HG02943 (cell line): ENCODE results near the gene SLC5A1.

Source experiments
- ATAC-seq: cut with Tn5 transposase; IDR thresholded peaks from one replicate; pipeline ENCODE4 v1.9.1; 2021; ENCODE audit warnings: mild to moderate bottlenecking, low read depth, moderate library complexity; ENCODE audit not compliant: unreplicated experiment

SLC5A1 gene

GRCh38 chr22:32050678-32051515 is 7.8 kb downstream of the SLC5A1 start:
- ATAC-seq = no peak

GRCh38 chr22:32052244-32052643 is 9.2 kb downstream of the SLC5A1 start:
- no peak for ATAC-seq

- ATAC-seq = no peak
Measured at GRCh38 chr22:32052936-32053791, 10.1 kb downstream of the SLC5A1 start.

DNA sequence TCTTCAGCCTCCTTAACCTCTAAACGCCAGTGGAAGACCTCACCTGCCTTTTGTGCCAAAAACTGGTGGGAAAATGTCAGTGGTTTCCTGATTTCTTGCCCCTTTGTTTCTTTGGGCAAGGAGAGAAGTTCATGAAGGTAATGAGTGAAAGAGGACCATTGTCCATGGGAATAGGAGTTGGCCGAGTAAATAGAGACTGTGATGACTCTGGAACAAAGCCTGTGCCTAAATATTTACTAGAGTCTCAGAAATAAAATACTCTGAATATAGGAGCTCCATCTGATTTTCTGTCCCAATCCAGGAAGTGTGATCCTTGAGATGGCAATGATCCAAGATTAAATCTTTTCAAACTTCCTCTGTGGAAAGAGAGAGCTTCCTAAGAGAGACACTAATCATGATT is 12.0 kb downstream of the SLC5A1 start:
- ATAC-seq = no peak

DNA sequence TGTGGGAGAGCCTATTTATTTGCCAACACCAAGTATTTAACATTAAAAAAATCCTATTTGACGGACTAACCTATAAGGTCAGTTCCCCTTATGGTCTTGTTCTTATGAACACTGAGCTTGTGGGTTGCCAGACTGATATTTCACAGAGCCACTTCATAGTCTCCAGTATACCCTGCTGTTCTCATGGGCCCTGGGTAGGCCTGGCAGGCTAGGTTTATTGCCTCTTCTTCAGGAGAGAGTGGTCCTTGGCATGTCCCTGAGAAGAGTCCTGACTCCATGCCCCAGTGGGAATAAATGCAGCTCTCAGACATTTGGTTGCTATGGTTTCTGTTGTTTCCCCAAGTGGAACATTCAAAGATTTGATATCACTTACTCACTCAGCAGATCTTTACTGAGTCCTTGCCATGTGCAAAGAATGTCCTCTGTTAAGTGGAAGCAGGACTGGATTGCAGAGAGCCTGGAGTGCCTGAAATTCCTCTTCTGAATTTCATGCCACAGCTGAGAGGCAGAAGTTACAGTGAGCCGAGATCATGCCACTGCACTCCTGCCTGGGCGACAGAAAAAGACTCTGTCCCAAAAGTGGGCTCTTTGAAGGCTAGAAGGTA is 15.7 kb downstream of the SLC5A1 start:
- no peak for ATAC-seq

DNA sequence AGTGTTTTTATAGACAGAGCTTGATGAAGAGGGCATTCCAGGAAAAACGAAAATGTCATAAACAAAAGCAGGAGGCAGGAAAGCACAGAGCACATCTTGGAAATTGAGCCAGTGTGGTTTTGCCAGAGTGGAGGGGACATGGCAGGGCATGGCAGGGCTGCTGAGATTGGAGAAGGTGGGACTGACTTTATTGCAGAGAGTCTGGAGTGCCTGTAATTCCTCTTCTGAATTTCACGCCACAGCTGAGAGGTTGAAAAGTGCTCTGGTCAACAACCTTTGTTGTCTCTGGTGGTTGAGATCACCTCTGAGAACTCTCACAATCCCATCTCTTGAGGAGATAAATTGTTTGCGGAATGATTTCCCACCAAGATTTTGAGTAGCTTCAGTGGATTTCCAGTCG is 16.4 kb downstream of the SLC5A1 start:
- no peak for ATAC-seq

DNA sequence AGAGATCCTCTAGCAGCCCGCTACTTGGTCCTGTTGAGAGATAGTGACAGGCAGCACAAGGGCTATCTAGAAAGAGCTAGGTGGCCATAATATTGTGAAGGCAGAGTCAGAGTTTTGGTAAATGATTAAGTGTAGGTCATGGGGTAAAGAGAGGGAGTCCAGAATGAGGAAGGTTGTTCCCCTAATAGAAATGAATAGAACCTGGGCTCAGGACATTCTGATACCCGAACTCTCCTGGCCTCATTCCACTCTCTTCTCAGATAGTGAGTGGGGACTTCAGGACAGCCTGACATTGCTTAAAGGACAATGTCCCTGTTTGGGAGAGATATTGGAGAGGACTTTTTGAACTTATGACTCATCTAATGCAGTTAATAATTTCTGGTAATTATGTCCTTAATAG is 20.6 kb downstream of the SLC5A1 start:
- ATAC-seq = no peak

- ATAC-seq = no peak
Measured at GRCh38 chr22:32066820-32067219, 23.8 kb downstream of the SLC5A1 start.

DNA sequence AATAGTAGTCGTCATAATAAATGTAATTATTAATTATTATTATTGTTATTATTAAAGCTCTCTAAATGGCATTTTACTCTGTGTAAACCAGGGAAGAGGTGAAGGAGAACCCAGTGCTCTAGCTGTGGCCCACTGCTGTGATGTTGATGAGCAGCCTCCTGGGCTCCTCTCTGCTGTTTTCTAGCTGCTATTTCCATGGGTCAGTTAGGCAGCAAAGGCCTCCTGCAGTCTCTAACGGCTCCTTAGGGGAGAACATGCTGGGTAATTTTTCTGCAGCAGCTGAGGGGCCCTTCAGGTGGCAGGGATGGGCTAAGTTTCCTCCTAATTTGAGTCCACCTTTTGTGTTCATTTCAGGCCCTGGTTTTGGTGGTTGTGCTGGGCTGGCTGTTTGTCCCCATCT is 24.6 kb downstream of the SLC5A1 start:
- no peak for ATAC-seq

DNA sequence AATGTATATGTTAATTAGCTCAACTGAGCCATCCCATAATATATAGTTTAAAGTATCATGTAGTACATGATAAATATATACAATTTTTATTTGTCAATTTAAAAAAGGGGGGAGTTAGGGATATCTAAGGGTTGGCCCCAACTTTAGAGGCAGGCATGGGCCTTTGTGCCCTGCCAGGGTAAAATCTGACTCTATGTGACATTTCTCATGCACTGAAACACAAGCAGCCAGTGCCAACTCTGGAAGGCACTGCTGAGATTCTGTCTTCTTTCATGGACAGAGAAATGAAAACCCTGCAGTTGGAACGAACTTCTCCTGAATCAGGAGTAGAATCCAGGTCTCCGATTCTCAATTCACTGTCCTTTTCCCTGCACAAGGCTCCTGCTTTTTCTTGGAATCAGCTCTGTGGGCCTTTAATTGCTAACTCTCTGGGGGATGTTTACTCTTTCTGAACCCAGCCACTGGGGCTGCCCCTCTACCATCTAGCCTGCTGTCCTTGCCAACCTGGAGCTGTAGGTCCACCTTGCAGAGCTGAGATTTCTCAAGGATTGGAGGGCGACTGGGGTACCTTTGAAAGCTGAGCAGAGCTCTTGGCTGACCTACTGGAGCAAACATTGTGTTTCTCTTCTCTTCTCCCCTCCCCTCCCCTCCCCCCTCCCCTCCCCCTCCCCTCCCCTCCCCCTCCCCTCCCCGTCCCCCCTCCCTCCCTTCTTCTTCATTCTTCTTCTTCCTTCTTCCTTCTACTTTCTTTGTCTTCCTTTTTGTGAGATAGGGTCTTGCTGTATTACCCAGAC is 26.7 kb downstream of the SLC5A1 start:
- ATAC-seq = no peak

DNA sequence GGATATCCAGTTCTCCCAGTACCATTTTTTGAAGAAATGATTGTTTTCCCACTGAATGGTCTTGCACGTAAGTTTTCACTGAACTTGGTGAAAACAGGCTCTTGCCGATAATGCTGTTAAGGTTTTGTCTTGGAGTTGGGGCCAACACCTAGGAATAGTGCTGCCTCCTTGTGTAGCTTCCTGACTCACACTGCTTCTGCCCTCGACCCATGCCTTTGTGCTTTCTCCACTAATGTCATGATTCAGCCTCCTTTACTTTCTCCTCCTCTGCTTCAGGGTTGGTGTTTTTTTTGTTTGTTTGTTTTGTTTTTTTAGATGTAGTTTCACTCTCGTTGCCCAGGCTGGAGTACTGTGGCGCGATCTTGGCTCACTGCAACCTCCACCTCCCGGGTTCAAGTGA is 30.2 kb downstream of the SLC5A1 start:
- no peak for ATAC-seq

DNA sequence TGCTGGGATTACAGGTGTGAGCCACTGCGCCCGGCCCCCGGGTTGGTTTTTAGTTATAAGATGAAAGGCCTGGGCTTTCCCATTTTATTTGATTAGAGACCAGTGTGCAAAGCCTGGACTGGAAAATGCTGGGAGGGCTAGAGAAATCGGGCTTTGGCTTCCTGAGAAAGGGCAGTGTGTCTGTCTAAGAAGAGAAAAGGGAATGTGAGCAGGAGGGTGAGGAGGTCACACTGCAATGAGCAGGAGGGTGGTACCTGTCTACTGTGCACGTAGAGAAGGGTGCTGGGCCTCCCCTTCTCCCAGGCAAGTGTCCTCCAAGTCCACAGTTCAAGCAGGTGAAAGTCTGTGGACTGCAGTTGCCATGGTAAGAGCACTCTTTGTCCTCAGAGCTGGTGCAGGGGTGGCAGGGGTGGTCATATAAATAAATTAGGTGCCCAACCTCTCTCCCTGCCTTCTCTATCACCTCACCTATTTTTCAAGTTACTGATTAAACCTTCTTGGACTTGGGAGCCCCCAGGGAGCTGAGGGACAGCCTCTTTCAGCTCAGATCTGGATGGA is 30.8 kb downstream of the SLC5A1 start:
- no peak for ATAC-seq

DNA sequence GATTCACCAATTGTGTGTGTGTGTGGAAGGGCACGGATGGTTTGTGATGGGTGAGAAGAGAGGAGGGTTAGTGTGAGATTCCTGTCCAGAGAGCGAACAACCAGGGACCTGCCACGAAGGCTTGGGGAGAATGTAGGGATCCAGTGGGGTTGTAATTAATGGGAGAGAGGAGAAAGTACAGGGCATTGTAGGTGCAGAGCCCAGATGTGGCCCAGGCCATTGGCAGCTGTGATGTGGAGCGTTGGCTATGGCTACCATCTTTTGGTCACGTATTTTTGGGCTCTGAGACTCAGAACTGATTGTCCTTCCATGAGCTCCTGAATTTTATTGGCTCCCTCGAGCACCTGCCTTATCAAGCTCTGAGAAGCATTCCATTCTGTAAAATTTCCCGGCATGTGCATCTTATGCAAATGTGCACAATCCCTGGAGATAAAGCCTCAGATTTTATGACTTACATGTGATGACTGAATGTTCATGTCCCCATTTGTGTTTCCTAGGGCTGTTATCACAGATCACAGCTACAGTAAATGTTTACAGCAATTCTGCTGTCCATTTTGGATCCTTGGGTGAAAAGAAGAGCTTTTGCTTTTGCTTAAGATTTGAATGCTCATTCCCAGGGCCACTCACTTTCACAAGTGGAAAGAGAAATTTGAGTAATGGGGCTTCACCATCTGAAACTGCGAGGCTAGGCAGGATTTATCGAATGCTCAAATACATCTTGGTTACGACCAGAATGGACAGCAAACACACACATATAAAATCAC is 33.1 kb downstream of the SLC5A1 start:
- ATAC-seq = no peak

DNA sequence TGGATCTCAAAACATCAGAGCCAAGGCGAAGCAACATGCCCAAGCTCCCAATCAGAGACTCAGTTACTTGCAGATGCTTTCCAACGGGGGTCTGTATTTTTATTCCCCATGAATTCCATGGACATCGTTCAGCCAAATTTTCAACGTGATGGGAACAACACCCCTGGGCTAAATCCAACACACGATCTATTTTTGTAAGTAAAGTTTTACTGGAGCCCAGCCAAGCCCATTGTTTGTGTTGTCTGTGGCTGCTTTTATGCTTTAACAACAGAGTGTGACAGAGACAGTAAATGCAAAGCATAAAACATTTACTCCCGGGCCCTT is 33.7 kb downstream of the SLC5A1 start:
- ATAC-seq = no peak

DNA sequence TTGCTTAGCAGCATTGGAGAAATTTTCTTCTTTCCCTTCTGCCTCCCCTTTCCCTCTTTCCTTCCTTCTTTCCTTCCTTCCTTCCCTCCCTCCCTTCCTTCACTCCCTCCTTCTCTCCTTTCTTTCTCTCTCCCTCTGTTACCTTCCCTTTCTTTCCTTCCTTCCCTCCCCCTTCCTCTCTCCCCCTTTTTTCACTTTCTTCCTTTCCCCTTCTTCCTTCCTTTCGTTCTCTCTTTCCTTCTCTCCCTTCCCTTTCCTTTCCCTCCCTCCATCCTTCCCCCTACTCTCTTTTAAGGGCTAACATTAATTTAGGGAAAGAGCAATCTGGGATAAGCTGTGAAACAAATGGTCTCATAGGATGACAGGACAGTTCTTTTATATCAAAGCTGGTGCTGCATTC is 34.1 kb downstream of the SLC5A1 start:
- no peak for ATAC-seq

GRCh38 chr22:32079130-32080089 is 36.3 kb downstream of the SLC5A1 start:
- no peak for ATAC-seq

GRCh38 chr22:32080904-32081303 is 37.8 kb downstream of the SLC5A1 start:
- no peak for ATAC-seq

DNA sequence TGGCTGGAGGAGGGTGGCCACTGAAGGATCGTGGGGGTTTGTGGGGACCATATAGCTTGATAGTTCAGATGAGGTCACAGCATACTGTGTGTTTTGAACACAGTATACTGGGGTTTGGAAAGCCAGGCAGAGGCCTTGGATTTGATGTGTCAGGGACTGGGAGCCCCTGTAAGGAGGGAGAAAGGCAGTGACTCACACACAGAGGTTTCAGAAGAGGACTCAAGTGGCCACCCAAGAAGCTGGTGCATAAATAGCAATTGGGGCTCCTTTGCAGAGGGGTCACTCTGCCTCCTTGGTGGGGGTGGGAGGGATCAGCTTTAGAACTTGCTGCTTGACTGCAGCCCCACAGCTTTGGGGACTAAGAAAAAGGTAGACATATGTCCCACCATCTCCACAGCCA is 39.3 kb downstream of the SLC5A1 start:
- ATAC-seq = no peak

GRCh38 chr22:32083000-32083399 is 39.9 kb downstream of the SLC5A1 start:
- ATAC-seq = no peak
